SJCRH30 (cell line): Measurements from ENCODE around the gene TECPR2. TPM values are rescaled to one million over a fixed set of nuclear protein-coding genes. Genes with fewer than 3 reads are reported as not detected.

Experiments used
- DNase-seq, 2 experiments: peaks; one replicate each; pipeline ENCODE4 v3.0.0-alpha.2; 2015 to 2020
- H3K27ac ChIP-seq: fragments of 250-450 bp; sonication (Bioruptor Pico); 2 replicates; pipeline ENCODE4 v1.5.1; 2020; ENCODE audit warnings: mild to moderate bottlenecking, moderate library complexity
- H3K27me3 ChIP-seq: fragments of 250-450 bp; sonication (Bioruptor Pico); 2 replicates; pipeline ENCODE4 v1.5.1; 2020; ENCODE audit warnings: mild to moderate bottlenecking, moderate library complexity
- H3K36me3 ChIP-seq: fragments of 250-450 bp; sonication (Bioruptor Pico); 2 replicates; pipeline ENCODE4 v1.5.1; 2020; ENCODE audit warnings: mild to moderate bottlenecking, moderate library complexity
- H3K4me1 ChIP-seq: fragments of 250-450 bp; sonication (Bioruptor Pico); 2 replicates; pipeline ENCODE4 v1.5.1; 2020; ENCODE audit warnings: mild to moderate bottlenecking, moderate library complexity
- H3K4me3 ChIP-seq: fragments of 250-450 bp; sonication (Bioruptor Pico); 2 replicates; pipeline ENCODE4 v1.5.1; 2020; ENCODE audit warnings: mild to moderate bottlenecking, moderate library complexity
- H3K9me3 ChIP-seq: fragments of 250-450 bp; sonication (Bioruptor Pico); replicated peaks from 2 replicates; pipeline ENCODE4 v1.5.1; 2020; ENCODE audit warnings: mild to moderate bottlenecking, moderate library complexity
- total RNA-seq: library from RNA; depleted of rRNA; stranded (reverse); fragments of >200 nt; shearing (Covaris generic); gene quantifications from 2 replicates; pipeline ENCODE4 v1.2.3, GENCODE V29; 2014

Gene TECPR2
- total RNA-seq, 1 experiment from 2014 or later, result 9.1 TPM

GRCh38 chr14:102491366-102491765, 128.6 kb downstream of the TECPR2 start:
- Histone ChIP-seq H3K9me3 (no peaks in the 10 kb centered on the region), H3K27me3 (no peaks in the 10 kb centered on the region), H3K4me3 (no peak overlapping the region), H3K27ac (no peak overlapping the region), H3K4me1 (no peaks in the 10 kb centered on the region), H3K36me3 (no peaks in the 10 kb centered on the region)
- DNase-seq, result no peak

GRCh38 chr14:102491786-102492530, 129.2 kb downstream of the TECPR2 start:
- Histone ChIP-seq H3K27ac (no peak overlapping the region), H3K36me3 (no peaks in the 10 kb centered on the region), H3K4me3 (no peak overlapping the region), H3K9me3 (no peaks in the 10 kb centered on the region), H3K27me3 (no peaks in the 10 kb centered on the region), H3K4me1 (no peaks in the 10 kb centered on the region)
- DNase-seq, result no peak

- H3K36me3 ChIP-seq, result no peaks in the 10 kb centered on the region
- no peak overlapping the region for H3K27ac ChIP-seq
- no peaks in the 10 kb centered on the region for H3K4me1 ChIP-seq
- no peaks in the 10 kb centered on the region for H3K9me3 ChIP-seq
- no peak overlapping the region for H3K4me3 ChIP-seq
- no peak for DNase-seq
- H3K27me3 ChIP-seq, result no peaks in the 10 kb centered on the region
These were observed 129.8 kb downstream of the TECPR2 start for GRCh38 chr14:102492531-102492910.

GRCh38 chr14:102493096-102493495, 130.4 kb downstream of the TECPR2 start:
- no peaks in the 10 kb centered on the region for H3K27me3 ChIP-seq
- H3K4me1 ChIP-seq, result no peaks in the 10 kb centered on the region
- no peak overlapping the region for H3K27ac ChIP-seq
- H3K4me3 ChIP-seq, result no peak overlapping the region
- no peak for DNase-seq
- H3K9me3 ChIP-seq, result no peaks in the 10 kb centered on the region
- no peaks in the 10 kb centered on the region for H3K36me3 ChIP-seq

- no peaks in the 10 kb centered on the region for H3K36me3 ChIP-seq
- no peaks in the 10 kb centered on the region for H3K4me1 ChIP-seq
- no peak overlapping the region for H3K4me3 ChIP-seq
- no peaks in the 10 kb centered on the region for H3K9me3 ChIP-seq
- H3K27ac ChIP-seq, result no peak overlapping the region
- DNase-seq, result no peak
- no peaks in the 10 kb centered on the region for H3K27me3 ChIP-seq
These were observed 130.8 kb downstream of the TECPR2 start for GRCh38 chr14:102493585-102493984.

GRCh38 chr14:102495491-102496330, 133.0 kb downstream of the TECPR2 start:
- Histone ChIP-seq H3K27me3 (no peaks in the 10 kb centered on the region), H3K4me3 (no peak overlapping the region), H3K9me3 (no peaks in the 10 kb centered on the region), H3K36me3 (no peaks in the 10 kb centered on the region), H3K27ac (no peak overlapping the region), H3K4me1 (0 out of 2 replicates have a peak, but pooled peaks cover 2% of the 10 kb centered on the region)
- no peak for DNase-seq

GRCh38 chr14:102496331-102496691, 133.6 kb downstream of the TECPR2 start:
- H3K27me3 ChIP-seq, result no peaks in the 10 kb centered on the region
- no peak for DNase-seq
- H3K4me1 ChIP-seq, result 0 out of 2 replicates have a peak, but pooled peaks cover 2% of the 10 kb centered on the region
- H3K9me3 ChIP-seq, result no peaks in the 10 kb centered on the region
- H3K4me3 ChIP-seq, result no peak overlapping the region
- H3K36me3 ChIP-seq, result no peaks in the 10 kb centered on the region
- no peak overlapping the region for H3K27ac ChIP-seq

GRCh38 chr14:102496958-102497744, 134.4 kb downstream of the TECPR2 start:
- H3K36me3 ChIP-seq, result no peaks in the 10 kb centered on the region
- H3K4me3 ChIP-seq, result no peak overlapping the region
- H3K27me3 ChIP-seq, result no peaks in the 10 kb centered on the region
- H3K9me3 ChIP-seq, result no peaks in the 10 kb centered on the region
- 0 out of 2 replicates have a peak, but pooled peaks cover 2% of the 10 kb centered on the region for H3K4me1 ChIP-seq
- H3K27ac ChIP-seq, result no peak overlapping the region
- no peak for DNase-seq

- no peaks in the 10 kb centered on the region for H3K36me3 ChIP-seq
- H3K4me1 ChIP-seq, result 0 out of 2 replicates have a peak, but pooled peaks cover 2% of the 10 kb centered on the region
- H3K27me3 ChIP-seq, result no peaks in the 10 kb centered on the region
- no peak overlapping the region for H3K4me3 ChIP-seq
- no peak for DNase-seq
- no peak overlapping the region for H3K27ac ChIP-seq
- no peaks in the 10 kb centered on the region for H3K9me3 ChIP-seq
These were observed 135.4 kb downstream of the TECPR2 start for GRCh38 chr14:102497998-102498677.

GRCh38 chr14:102498678-102499265, 136.0 kb downstream of the TECPR2 start:
- DNase-seq, result no peak
- Histone ChIP-seq H3K27ac (no peak overlapping the region), H3K27me3 (no peaks in the 10 kb centered on the region), H3K9me3 (no peaks in the 10 kb centered on the region), H3K4me1 (0 out of 2 replicates have a peak, but pooled peaks cover 2% of the 10 kb centered on the region), H3K4me3 (no peak overlapping the region), H3K36me3 (no peaks in the 10 kb centered on the region)

GRCh38 chr14:102499401-102500157, 136.8 kb downstream of the TECPR2 start:
- DNase-seq, result no peak
- Histone ChIP-seq H3K27me3 (no peaks in the 10 kb centered on the region), H3K4me1 (0 out of 2 replicates have a peak, but pooled peaks cover 2% of the 10 kb centered on the region), H3K36me3 (no peaks in the 10 kb centered on the region), H3K27ac (no peak overlapping the region), H3K4me3 (no peak overlapping the region), H3K9me3 (no peaks in the 10 kb centered on the region)

GRCh38 chr14:102500158-102500662, 137.5 kb downstream of the TECPR2 start:
- Histone ChIP-seq H3K4me1 (0 out of 2 replicates have a peak, but pooled peaks cover 2% of the 10 kb centered on the region), H3K27me3 (no peaks in the 10 kb centered on the region), H3K27ac (no peak overlapping the region), H3K36me3 (no peaks in the 10 kb centered on the region), H3K4me3 (no peak overlapping the region), H3K9me3 (no peaks in the 10 kb centered on the region)
- DNase-seq, result no peak

GRCh38 chr14:102500713-102501112, 138.0 kb downstream of the TECPR2 start:
- Histone ChIP-seq H3K9me3 (no peaks in the 10 kb centered on the region), H3K27me3 (no peaks in the 10 kb centered on the region), H3K4me1 (0 out of 2 replicates have a peak, but pooled peaks cover 2% of the 10 kb centered on the region), H3K4me3 (no peak overlapping the region), H3K27ac (no peak overlapping the region), H3K36me3 (no peaks in the 10 kb centered on the region)
- no peak for DNase-seq
